Tibial nerve (tissue), 3 donors: ENCODE data around the gene GALNS.

Experiments used
- CTCF ChIP-seq, 5 experiments: fragments of 200-600 bp in 3 of 5; fragments of 450-650 bp in 2 of 5; sonication (generic) in 3 of 5; IDR thresholded peaks; one replicate each; pipeline ENCODE4 v1.5.1; 2016 to 2019; ENCODE audit warnings: antibody characterized with exemption in 5 of 5, mild to moderate bottlenecking in 3 of 5, moderate library complexity in 2 of 5
- POLR2A ChIP-seq, 2 donors: fragments of 450-650 bp; IDR thresholded peaks; one replicate each; pipeline ENCODE4 v1.6.1; 2017; ENCODE audit warnings: antibody characterized with exemption in 2 of 2, mild to moderate bottlenecking in 2 of 2, moderate library complexity in 2 of 2

GRCh38 chr16:88839026-88839529, 17.7 kb downstream of the GALNS start:
- no peak for TF ChIP-seq CTCF (IDR thresholded peaks at IDR 0.05)
- TF ChIP-seq POLR2A (IDR thresholded peaks at IDR 0.05): no peak
